ENCODE data around the gene AGAP1. TPM values are rescaled to one million over a fixed set of nuclear protein-coding genes. Genes with fewer than 3 reads are reported as not detected.

Gene AGAP1
- total and polyA plus RNA-seq, 9 donors: 5.7 to 32.2 (median 20.2) TPM

- no peak overlapping the region for H3K27ac ChIP-seq
- no peak for TF ChIP-seq CTCF (IDR thresholded peaks at IDR 0.05)
- no peak for TF ChIP-seq EP300 (IDR thresholded peaks at IDR 0.05)
- TF ChIP-seq POLR2A (IDR thresholded peaks at IDR 0.05): no peak
- H3K4me1 ChIP-seq (ENCODE audit: insufficient read depth): no peaks in the 10 kb centered on the region
- no peaks in the 10 kb centered on the region for H3K9me3 ChIP-seq
- WGBS, 3 donors: 94 to 96% (median 96%) methylated on average over 4 of the region's 4 CpGs
- H3K27me3 ChIP-seq: no peaks in the 10 kb centered on the region
- H3K36me3 ChIP-seq: no peaks in the 10 kb centered on the region
- intact Hi-C loops (cut with DNase I): no loop called here
- no peak for DNase-seq
- H3K4me3 ChIP-seq: no peak overlapping the region
Observed at GRCh38 chr2:235848055-235848454, 354.2 kb downstream of the AGAP1 start.

- Histone ChIP-seq H3K4me1 (ENCODE audit: insufficient read depth) (no peaks in the 10 kb centered on the region), H3K9me3 (no peaks in the 10 kb centered on the region), H3K36me3 (no peaks in the 10 kb centered on the region), H3K27me3 (no peaks in the 10 kb centered on the region), H3K27ac (no peak overlapping the region), H3K4me3 (no peak overlapping the region)
- TF ChIP-seq EP300 (IDR thresholded peaks at IDR 0.05): no peak
- TF ChIP-seq POLR2A (IDR thresholded peaks at IDR 0.05): no peak
- TF ChIP-seq CTCF (IDR thresholded peaks at IDR 0.05): no peak
- WGBS, 3 donors: 93 to 96% (median 95%) methylated on average over 7 of the region's 7 CpGs
- no peak for DNase-seq
- intact Hi-C loops (cut with DNase I): no loop called here
Observed at GRCh38 chr2:235848946-235849345, 355.1 kb downstream of the AGAP1 start.

DNA sequence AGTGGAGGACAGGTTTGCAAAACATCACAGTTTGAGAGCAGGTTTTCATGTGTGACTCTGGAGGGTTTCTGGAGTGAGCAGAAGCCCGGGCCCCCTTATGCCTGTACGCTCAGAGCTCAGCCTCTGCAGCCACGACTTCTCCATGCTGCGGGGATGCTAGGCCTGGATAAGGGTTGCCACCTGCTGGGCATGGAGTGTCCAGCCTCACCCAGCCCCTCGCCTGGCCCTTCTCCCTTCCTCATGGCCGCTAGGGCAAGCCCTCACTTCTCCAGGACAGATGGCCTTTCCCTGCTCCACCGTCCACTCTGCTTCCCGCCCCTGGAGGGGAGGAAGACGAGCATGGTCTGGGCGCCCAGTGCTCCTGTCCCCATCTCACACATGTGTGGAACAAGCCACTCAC, 355.6 kb downstream of the AGAP1 start:
- no peaks in the 10 kb centered on the region for H3K4me1 ChIP-seq (ENCODE audit: insufficient read depth)
- intact Hi-C loops (cut with DNase I): no loop called here
- no peaks in the 10 kb centered on the region for H3K27me3 ChIP-seq
- no peaks in the 10 kb centered on the region for H3K9me3 ChIP-seq
- TF ChIP-seq EP300 (IDR thresholded peaks at IDR 0.05): no peak
- no peak for TF ChIP-seq CTCF (IDR thresholded peaks at IDR 0.05)
- TF ChIP-seq POLR2A (IDR thresholded peaks at IDR 0.05): no peak
- no peak overlapping the region for H3K27ac ChIP-seq
- no peak overlapping the region for H3K4me3 ChIP-seq
- H3K36me3 ChIP-seq: no peaks in the 10 kb centered on the region
- no peak for DNase-seq
- WGBS, 3 donors: 96 to 97% (median 96%) methylated on average over 10 of the region's 10 CpGs

GRCh38 chr2:235850289-235850688, 356.4 kb downstream of the AGAP1 start:
- H3K27me3 ChIP-seq: no peaks in the 10 kb centered on the region
- no peak for DNase-seq
- no peaks in the 10 kb centered on the region for H3K36me3 ChIP-seq
- H3K4me1 ChIP-seq (ENCODE audit: insufficient read depth): no peaks in the 10 kb centered on the region
- no peaks in the 10 kb centered on the region for H3K9me3 ChIP-seq
- 78 to 79% (median 79%) methylated on average over 5 of the region's 5 CpGs for WGBS, 3 donors
- TF ChIP-seq EP300 (IDR thresholded peaks at IDR 0.05): no peak
- no peak for TF ChIP-seq POLR2A (IDR thresholded peaks at IDR 0.05)
- TF ChIP-seq CTCF (IDR thresholded peaks at IDR 0.05): no peak
- intact Hi-C loops (cut with DNase I): no loop called here
- H3K27ac ChIP-seq: no peak overlapping the region
- no peak overlapping the region for H3K4me3 ChIP-seq
